NCI-H187 treated with DMSO at 0.1 percent for 48 hours (cell line): Measurements from ENCODE around the gene RNF114.
"Not testable (repeated sequence)": the region's sequence is repeated elsewhere in the genome, so short reads cannot be mapped to it uniquely, and the experiment has no call there.

Source experiments
- DNase-seq: peaks from one replicate; lab custom pipeline; 2025; lab: John Stamatoyannopoulos, UW

The RNF114 gene

GRCh38 chr20:49987015-49987867 is 51.0 kb downstream of the RNF114 start:
- no peak for DNase-seq

DNA sequence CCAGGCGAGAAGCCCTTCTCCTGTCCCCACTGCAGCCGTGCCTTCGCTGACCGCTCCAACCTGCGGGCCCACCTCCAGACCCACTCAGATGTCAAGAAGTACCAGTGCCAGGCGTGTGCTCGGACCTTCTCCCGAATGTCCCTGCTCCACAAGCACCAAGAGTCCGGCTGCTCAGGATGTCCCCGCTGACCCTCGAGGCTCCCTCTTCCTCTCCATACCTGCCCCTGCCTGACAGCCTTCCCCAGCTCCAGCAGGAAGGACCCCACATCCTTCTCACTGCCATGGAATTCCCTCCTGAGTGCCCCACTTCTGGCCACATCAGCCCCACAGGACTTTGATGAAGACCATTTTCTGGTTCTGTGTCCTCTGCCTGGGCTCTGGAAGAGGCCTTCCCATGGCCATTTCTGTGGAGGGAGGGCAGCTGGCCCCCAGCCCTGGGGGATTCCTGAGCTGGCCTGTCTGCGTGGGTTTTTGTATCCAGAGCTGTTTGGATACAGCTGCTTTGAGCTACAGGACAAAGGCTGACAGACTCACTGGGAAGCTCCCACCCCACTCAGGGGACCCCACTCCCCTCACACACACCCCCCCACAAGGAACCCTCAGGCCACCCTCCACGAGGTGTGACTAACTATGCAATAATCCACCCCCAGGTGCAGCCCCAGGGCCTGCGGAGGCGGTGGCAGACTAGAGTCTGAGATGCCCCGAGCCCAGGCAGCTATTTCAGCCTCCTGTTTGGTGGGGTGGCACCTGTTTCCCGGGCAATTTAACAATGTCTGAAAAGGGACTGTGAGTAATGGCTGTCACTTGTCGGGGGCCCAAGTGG is 51.9 kb downstream of the RNF114 start:
- DNase-seq = no peak

- no peak for DNase-seq
These were observed 53.3 kb downstream of the RNF114 start for GRCh38 chr20:49989234-49990065.

- no peak for DNase-seq
These were observed 54.1 kb downstream of the RNF114 start for GRCh38 chr20:49990271-49990720.

- no peak for DNase-seq
These were observed 57.1 kb downstream of the RNF114 start for GRCh38 chr20:49993301-49993751.

DNA sequence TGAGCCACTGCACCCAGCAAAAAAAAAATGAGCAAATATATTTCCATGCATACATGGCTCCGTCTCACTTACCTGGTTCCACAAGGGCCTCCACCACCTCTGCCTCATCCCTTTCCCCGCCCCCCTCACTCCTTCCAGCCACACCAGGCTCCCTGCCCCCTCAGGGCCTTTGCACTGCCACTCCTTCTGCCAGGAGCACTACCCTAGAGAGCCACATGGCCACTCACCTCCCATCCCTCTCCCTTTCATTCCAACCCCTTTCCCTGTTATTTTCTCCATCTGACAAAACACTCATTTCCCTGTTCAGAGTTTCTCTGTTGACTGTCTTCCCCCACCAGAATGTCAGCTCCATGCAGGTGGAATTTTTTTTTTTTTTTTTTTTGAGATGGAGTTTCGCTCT is 59.4 kb downstream of the RNF114 start:
- no peak for DNase-seq

DNA sequence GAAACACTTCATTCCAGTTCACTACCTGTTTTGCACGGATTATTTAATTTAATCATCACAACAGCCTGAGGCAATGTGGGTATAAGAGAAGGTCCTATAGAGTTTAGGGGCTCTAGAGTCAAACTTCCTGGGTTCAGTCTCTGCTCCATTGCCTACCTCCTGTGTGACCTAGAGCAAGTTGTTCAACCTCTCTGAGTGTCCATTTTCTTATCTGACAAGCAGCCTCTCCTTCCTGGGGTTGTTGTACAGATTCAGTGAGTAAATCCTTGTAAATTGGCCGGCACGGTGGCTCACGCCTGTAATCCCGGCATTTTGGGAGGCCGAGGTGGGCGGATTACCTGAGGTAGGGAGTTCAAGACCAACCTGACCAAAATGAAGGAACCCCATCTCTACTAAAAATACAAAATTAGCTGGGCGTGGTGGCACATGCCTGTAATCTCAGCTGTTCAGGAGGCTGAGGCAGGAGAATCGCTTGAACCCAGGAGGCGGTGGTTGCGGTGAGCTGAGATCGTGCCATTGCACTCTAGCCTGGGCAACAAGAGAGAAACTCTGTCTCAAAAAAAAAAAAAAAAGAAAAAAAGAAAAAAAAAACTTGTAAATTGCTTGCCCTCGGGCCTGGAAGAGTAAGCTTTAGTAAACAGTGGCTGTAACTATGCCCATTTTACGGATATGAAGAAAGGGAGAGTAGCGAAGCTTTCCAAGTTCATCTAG is 62.4 kb downstream of the RNF114 start:
- not testable (repeated sequence) for DNase-seq

DNA sequence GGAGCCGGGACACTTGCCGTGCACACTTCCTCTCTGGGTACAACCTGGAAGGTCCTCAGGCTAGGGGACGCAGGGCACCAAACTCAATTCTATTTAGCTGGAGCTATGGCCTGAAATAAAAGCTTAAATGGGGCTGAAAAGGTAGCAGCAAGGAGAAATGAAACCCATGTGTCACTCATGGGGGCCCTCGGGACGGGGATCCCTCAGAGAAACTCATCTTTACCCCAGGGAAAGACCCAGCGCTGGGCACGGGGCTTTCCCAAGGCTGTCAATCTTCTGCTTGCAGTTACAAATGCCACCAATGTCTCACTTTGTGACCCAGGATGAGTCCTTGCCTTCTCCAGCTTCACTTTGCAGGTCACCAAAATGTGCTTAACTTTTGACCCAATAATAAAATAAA is 63.1 kb downstream of the RNF114 start:
- DNase-seq = no peak

DNA sequence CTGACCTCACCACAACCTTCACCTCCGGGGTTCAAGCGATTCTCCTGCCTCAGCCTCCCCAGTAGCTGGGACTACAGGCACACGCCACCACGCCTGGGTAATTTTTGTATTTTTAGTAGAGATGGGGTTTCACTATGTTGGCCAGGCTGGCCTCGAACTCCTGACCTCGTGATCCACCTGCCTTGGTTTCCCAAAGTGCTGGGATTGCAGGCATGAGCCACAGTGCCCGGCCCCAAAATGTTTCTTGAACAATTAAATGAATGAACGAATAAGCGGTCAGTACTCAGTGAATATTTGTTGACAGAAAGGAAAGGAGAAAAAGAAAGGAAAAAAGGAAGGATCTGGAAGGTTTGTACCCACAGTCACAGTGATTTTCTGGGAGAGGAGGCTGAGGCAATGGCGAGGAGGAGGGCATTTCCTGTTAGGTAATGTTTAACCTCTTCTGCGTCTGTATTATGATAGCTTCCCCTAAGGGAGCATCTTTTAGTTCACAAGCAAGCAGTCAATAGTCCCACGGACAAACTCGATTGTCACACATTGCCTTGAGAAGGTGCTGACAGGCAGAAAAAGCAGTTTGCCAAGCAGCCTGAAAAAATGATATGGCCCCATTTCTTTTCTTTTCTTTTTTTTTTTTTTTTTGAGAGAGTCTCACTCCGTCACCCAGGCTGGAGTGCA is 64.5 kb downstream of the RNF114 start:
- not testable (repeated sequence) for DNase-seq

DNA sequence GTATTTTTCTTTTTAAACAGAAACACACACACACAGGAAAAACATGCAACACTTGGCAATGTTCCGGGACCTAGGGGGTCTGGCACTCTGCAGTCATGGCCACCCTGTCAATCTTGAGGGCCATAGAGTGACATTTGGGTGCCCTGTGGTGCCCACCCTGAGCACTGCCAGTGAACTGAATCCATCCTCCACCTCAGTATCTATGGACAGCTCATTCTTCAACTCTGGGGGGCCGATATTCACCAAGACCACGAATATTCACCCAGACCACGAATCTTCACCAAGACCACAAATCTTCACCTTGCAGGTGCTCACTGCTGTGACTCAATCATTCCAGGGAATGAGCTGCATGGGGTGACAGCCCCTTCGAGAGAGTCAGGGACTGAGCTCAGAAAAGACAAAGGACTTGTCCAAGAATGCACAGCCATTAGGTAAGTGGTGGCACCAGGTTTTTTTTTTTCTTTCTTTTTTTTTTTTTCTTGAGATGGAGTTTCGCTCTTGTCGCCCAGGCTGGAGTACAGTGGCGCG is 65.7 kb downstream of the RNF114 start:
- DNase-seq = no peak

- no peak for DNase-seq
These were observed 67.1 kb downstream of the RNF114 start for GRCh38 chr20:50003253-50003656.
